Testis (tissue), 3 donors: Measurements from ENCODE around the gene PPP6C. TPM values are rescaled to one million over a fixed set of nuclear protein-coding genes. Genes with fewer than 3 reads are reported as not detected.

Experiments used
- DNase-seq: peaks from one replicate; pipeline ENCODE4 v3.0.0-alpha.2; 2019
- H3K27ac ChIP-seq, 2 donors: fragments of 200-600 bp; sonication (generic); one replicate each; pipeline ENCODE4 v1.5.1; 2019
- H3K27me3 ChIP-seq: fragments of 200-600 bp; sonication (generic); one replicate; pipeline ENCODE4 v1.5.1; 2019
- H3K36me3 ChIP-seq: fragments of 200-600 bp; sonication (generic); one replicate; pipeline ENCODE4 v1.5.1; 2017; ENCODE audit warnings: low read depth; ENCODE audit errors: missing control alignments
- H3K4me1 ChIP-seq: fragments of 200-600 bp; sonication (generic); one replicate; pipeline ENCODE4 v1.5.1; 2019
- H3K4me3 ChIP-seq, 2 donors: fragments of 200-600 bp; sonication (generic); one replicate each; pipeline ENCODE4 v1.5.1; 2017 to 2019
- H3K9me3 ChIP-seq: fragments of 200-600 bp; sonication (generic); one replicate; pipeline ENCODE4 v1.5.1; 2017
- POLR2A ChIP-seq: fragments of 450-650 bp; IDR thresholded peaks from one replicate; pipeline ENCODE4 v1.6.1; 2017; ENCODE audit warnings: antibody characterized with exemption, mild to moderate bottlenecking, moderate library complexity
- WGBS, 2 donors: methylation state at CpG; one replicate each; pipeline ENCODE4 v1.1.5; 2018; 5-methylcytosine and 5-hydroxymethylcytosine counted together
- intact Hi-C: fragments of 100-400 bp; cut with DNase I; formaldehyde crosslinking; loops from one replicate; pipeline ENCODE4 v1.15.1; 2023; ENCODE audit warnings: low total_unique reads
- polyA plus RNA-seq: library from polyadenylated mRNA; stranded (reverse); fragments of 350-450 nt; fragmentation: Illumina TruSeq; extraction: RNeasy Lipid Tissue Mini Kit (QIAGEN cat#74804); gene quantifications from one replicate; pipeline ENCODE4 v1.2.3, GENCODE V29; 2014; ENCODE audit warnings: low read depth, low replicate concordance; ENCODE audit not compliant: insufficient read depth
- total RNA-seq, 2 donors: library from RNA; depleted of rRNA; stranded (reverse); fragments of >200 nt; gene quantifications; one replicate each; pipeline ENCODE4 v1.2.3, GENCODE V29; 2016
- TF ChIP-seq, protein P1 (sequence below), 3 experiments: fragments of 450-650 bp in 2 of 3; fragments of 200-600 bp in 1 of 3; sonication (generic) in 1 of 3; IDR thresholded peaks; one replicate each; pipeline ENCODE4 v1.5.1; 2016 to 2019; ENCODE audit warnings: antibody characterized with exemption in 3 of 3, mild to moderate bottlenecking in 2 of 3, moderate library complexity in 1 of 3

The PPP6C gene
- total and polyA plus RNA-seq, 3 donors from 2014 or later, result 38.9 to 57.5 (median 40.5) TPM

DNA sequence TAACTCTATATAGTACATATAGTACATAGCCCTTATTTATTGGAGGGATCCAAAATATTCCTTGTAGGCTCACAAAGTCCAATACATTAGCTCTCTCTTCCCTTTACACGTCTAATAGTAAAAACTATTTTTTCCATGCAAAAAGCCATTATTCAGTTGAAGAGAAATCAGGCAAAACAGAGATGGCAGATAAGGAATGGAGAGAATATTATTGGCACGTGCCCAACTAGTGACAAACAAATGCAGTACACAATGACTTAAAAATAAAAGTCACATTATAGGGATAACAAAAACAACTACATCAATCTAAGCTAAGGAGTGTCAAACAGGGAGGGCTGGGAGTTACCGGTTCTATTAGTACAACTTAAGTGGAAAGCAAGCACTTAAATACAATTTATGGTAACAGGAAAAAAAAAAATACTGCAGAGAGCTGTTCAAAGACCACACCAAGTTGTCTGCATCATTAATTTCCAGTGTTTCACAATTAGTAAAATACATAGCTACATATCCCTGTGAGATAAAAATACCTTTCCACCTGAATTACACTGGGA lies 42.1 kb downstream of the PPP6C start:
- 78 to 82% methylated on average over 3 of the region's 3 CpGs for WGBS, 2 donors
- no peak for DNase-seq
- no peak overlapping the region for H3K27ac ChIP-seq
- no peaks in the 10 kb centered on the region for H3K4me1 ChIP-seq
- H3K4me3 ChIP-seq, result no peak overlapping the region
- intact Hi-C loops, result loop anchor here (10.0 kb wide), 1 partner anchor 373 kb away; the partner anchor contains the start of genes NR6A1 and OLFML2A
- no peaks in the 10 kb centered on the region for H3K27me3 ChIP-seq
- H3K9me3 ChIP-seq, result no peaks in the 10 kb centered on the region
- TF ChIP-seq POLR2A, result no peak
- TF ChIP-seq, protein P1, sequence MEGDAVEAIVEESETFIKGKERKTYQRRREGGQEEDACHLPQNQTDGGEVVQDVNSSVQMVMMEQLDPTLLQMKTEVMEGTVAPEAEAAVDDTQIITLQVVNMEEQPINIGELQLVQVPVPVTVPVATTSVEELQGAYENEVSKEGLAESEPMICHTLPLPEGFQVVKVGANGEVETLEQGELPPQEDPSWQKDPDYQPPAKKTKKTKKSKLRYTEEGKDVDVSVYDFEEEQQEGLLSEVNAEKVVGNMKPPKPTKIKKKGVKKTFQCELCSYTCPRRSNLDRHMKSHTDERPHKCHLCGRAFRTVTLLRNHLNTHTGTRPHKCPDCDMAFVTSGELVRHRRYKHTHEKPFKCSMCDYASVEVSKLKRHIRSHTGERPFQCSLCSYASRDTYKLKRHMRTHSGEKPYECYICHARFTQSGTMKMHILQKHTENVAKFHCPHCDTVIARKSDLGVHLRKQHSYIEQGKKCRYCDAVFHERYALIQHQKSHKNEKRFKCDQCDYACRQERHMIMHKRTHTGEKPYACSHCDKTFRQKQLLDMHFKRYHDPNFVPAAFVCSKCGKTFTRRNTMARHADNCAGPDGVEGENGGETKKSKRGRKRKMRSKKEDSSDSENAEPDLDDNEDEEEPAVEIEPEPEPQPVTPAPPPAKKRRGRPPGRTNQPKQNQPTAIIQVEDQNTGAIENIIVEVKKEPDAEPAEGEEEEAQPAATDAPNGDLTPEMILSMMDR (IDR thresholded peaks at IDR 0.05), result no peak
- H3K36me3 ChIP-seq, result no peaks in the 10 kb centered on the region

- 61 to 63% methylated on average over 4 of the region's 4 CpGs for WGBS, 2 donors
- no peak overlapping the region for H3K27ac ChIP-seq
- no peak overlapping the region for H3K4me3 ChIP-seq
- TF ChIP-seq, protein P1 (IDR thresholded peaks at IDR 0.05), result no peak
- TF ChIP-seq POLR2A, result no peak
- no peaks in the 10 kb centered on the region for H3K4me1 ChIP-seq
- H3K36me3 ChIP-seq, result no peaks in the 10 kb centered on the region
- H3K9me3 ChIP-seq, result no peaks in the 10 kb centered on the region
- no peak for DNase-seq
- intact Hi-C loops, result loop anchor here (10.0 kb wide), 1 partner anchor 371 kb away; the partner anchor contains the start of genes NR6A1 and OLFML2A
- H3K27me3 ChIP-seq, result no peaks in the 10 kb centered on the region
Measured at GRCh38 chr9:125146247-125146646, 43.4 kb downstream of the PPP6C start.

GRCh38 chr9:125145425-125145824 lies 44.2 kb downstream of the PPP6C start:
- TF ChIP-seq, protein P1 (IDR thresholded peaks at IDR 0.05), result no peak
- no peak for DNase-seq
- 62 to 63% methylated on average over 4 of the region's 4 CpGs for WGBS, 2 donors
- intact Hi-C loops, result loop anchor here (10.0 kb wide), 1 partner anchor 371 kb away; the partner anchor contains the start of genes NR6A1 and OLFML2A
- Histone ChIP-seq H3K27me3 (no peaks in the 10 kb centered on the region), H3K36me3 (no peaks in the 10 kb centered on the region), H3K9me3 (no peaks in the 10 kb centered on the region), H3K4me3 (no peak overlapping the region), H3K4me1 (no peaks in the 10 kb centered on the region), H3K27ac (no peak overlapping the region)

DNA sequence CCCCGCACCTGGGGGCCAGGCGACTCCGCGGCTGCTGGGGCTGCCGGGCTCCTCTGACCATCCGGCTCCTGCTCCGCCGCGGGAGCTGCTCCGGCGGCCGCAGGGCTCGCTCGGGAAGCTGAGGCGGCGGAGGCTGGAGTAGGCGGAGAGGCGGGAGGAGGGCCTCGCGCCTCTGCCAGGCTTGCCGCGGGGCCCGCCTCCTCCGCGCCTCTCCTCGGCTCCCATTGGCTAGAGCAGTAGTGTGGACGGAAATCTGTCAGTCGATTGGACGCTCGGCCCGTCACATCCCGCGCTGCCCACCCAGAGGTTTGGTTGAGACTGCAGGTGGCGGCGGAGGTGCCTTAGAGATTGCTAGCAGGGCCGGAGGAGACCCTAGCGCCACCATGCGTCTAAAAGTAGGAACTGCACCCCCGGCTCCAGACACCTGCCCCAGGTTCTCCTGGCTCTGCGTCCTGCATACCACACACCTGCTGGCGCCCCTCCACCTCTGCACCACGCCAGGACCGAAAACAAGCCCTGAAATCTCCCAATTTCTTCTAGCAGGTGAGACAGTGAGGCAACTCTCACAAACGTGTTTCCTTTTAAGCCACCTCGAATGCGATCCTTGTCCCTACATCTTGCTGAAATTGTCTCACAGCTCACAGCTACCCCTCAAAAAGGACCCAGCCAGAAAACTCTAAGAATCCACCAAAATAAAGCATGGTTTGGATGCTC lies 46.1 kb downstream of the PPP6C start, which contains the start of gene SCAI:
TSS of gene SCAI (minus strand) at position 152 of the 714 bp plus-strand sequence. CDS start at position 61, 91 bp downstream.
- no peaks in the 10 kb centered on the region for H3K36me3 ChIP-seq
- peak within 1 kb of the TSS; percentile 84 to 86 for H3K4me3 ChIP-seq
- H3K4me1 ChIP-seq, result no peaks in the 10 kb centered on the region
- WGBS, 2 donors, result 1% methylated on average over 25 to 42 of the region's 46 CpGs
- intact Hi-C loops, result loop anchor here (10.0 kb wide), 1 partner anchor 369 kb away; the partner anchor contains the start of genes NR6A1 and OLFML2A
- peak within 1 kb of the TSS; percentile 72 to 73 for H3K27ac ChIP-seq
- no peaks in the 10 kb centered on the region for H3K9me3 ChIP-seq
- H3K27me3 ChIP-seq, result no peaks in the 10 kb centered on the region
- DNase-seq, result peak; percentile 100
- TF ChIP-seq, protein P1 (IDR thresholded peaks at IDR 0.05), result peak; percentile 99 to 100 (median 99)
- TF ChIP-seq POLR2A, result no peak
